Measurements from ENCODE around the gene GATD1.

The GATD1 gene

DNA sequence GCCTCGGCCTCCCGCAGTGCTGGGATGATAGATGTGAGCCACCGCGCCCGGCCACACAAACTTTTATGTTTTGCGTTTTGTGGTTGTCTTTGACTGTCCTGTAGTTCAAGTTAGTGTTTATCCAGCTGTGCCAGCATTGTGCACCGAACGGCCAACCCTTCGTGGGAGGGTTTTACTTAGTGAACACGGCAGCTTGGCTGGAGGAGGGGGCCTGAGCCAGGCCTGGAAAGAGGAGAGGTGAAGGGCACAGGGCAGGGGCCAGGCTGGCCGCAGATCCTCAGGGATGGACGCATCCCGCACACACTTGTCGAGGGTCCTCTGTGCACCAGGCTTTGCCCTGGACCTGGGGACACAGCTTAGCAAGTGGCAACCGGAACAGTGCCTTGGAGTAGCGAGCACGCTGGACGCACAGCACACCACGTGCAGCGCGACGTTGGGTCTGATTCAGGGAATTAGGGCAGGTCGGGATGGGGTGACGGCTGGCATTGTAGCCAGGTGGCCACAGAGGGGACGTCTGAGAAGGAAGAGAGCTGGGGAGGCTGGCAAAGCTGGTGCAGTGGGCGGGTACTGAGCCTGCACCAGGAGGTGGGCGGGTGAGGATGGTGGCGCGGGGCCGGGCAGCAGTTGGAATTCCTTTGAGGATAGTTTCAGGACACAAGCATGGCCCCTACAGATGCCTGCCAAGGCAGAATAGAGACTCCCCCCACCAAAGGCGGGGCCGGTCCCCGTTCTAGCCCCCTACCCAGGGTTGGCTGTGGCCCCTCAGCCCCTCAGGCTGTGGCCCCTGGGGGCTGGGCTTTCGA is 57.9 kb downstream of the GATD1 start:
- TF ChIP-seq, protein P1, sequence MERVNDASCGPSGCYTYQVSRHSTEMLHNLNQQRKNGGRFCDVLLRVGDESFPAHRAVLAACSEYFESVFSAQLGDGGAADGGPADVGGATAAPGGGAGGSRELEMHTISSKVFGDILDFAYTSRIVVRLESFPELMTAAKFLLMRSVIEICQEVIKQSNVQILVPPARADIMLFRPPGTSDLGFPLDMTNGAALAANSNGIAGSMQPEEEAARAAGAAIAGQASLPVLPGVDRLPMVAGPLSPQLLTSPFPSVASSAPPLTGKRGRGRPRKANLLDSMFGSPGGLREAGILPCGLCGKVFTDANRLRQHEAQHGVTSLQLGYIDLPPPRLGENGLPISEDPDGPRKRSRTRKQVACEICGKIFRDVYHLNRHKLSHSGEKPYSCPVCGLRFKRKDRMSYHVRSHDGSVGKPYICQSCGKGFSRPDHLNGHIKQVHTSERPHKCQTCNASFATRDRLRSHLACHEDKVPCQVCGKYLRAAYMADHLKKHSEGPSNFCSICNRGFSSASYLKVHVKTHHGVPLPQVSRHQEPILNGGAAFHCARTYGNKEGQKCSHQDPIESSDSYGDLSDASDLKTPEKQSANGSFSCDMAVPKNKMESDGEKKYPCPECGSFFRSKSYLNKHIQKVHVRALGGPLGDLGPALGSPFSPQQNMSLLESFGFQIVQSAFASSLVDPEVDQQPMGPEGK (CRISPR knock-in tag; IDR thresholded peaks at IDR 0.05; ENCODE audit: borderline replicate concordance): no peak
- TF ChIP-seq ZFP30 (CRISPR knock-in tag; IDR thresholded peaks at IDR 0.05): no peak
- TF ChIP-seq ZNF70 (CRISPR knock-in tag; IDR thresholded peaks at IDR 0.05): no peak
- TF ChIP-seq, protein P2, sequence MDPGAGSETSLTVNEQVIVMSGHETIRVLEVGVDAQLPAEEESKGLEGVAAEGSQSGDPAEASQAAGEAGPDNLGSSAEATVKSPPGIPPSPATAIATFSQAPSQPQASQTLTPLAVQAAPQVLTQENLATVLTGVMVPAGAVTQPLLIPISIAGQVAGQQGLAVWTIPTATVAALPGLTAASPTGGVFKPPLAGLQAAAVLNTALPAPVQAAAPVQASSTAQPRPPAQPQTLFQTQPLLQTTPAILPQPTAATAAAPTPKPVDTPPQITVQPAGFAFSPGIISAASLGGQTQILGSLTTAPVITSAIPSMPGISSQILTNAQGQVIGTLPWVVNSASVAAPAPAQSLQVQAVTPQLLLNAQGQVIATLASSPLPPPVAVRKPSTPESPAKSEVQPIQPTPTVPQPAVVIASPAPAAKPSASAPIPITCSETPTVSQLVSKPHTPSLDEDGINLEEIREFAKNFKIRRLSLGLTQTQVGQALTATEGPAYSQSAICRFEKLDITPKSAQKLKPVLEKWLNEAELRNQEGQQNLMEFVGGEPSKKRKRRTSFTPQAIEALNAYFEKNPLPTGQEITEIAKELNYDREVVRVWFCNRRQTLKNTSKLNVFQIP (CRISPR knock-in tag; IDR thresholded peaks at IDR 0.05; ENCODE audit: borderline replicate concordance, low read depth): no peak
- no peak for TF ChIP-seq CSDC2 (CRISPR knock-in tag; IDR thresholded peaks at IDR 0.05)
- TF ChIP-seq, protein P3, sequence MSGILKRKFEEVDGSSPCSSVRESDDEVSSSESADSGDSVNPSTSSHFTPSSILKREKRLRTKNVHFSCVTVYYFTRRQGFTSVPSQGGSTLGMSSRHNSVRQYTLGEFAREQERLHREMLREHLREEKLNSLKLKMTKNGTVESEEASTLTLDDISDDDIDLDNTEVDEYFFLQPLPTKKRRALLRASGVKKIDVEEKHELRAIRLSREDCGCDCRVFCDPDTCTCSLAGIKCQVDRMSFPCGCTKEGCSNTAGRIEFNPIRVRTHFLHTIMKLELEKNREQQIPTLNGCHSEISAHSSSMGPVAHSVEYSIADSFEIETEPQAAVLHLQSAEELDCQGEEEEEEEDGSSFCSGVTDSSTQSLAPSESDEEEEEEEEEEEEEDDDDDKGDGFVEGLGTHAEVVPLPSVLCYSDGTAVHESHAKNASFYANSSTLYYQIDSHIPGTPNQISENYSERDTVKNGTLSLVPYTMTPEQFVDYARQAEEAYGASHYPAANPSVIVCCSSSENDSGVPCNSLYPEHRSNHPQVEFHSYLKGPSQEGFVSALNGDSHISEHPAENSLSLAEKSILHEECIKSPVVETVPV (CRISPR knock-in tag; IDR thresholded peaks at IDR 0.05): no peak
- no peak for TF ChIP-seq OSR1 (CRISPR knock-in tag; IDR thresholded peaks at IDR 0.05)
- TF ChIP-seq, protein P4, sequence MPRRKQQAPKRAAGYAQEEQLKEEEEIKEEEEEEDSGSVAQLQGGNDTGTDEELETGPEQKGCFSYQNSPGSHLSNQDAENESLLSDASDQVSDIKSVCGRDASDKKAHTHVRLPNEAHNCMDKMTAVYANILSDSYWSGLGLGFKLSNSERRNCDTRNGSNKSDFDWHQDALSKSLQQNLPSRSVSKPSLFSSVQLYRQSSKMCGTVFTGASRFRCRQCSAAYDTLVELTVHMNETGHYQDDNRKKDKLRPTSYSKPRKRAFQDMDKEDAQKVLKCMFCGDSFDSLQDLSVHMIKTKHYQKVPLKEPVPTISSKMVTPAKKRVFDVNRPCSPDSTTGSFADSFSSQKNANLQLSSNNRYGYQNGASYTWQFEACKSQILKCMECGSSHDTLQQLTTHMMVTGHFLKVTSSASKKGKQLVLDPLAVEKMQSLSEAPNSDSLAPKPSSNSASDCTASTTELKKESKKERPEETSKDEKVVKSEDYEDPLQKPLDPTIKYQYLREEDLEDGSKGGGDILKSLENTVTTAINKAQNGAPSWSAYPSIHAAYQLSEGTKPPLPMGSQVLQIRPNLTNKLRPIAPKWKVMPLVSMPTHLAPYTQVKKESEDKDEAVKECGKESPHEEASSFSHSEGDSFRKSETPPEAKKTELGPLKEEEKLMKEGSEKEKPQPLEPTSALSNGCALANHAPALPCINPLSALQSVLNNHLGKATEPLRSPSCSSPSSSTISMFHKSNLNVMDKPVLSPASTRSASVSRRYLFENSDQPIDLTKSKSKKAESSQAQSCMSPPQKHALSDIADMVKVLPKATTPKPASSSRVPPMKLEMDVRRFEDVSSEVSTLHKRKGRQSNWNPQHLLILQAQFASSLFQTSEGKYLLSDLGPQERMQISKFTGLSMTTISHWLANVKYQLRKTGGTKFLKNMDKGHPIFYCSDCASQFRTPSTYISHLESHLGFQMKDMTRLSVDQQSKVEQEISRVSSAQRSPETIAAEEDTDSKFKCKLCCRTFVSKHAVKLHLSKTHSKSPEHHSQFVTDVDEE (CRISPR knock-in tag; IDR thresholded peaks at IDR 0.05): no peak
- no peak for TF ChIP-seq ZNF565 (CRISPR knock-in tag; conservative IDR thresholded peaks at IDR 0.05; ENCODE audit: low read depth)
- TF ChIP-seq ZC3H10 (CRISPR knock-in tag; IDR thresholded peaks at IDR 0.05): no peak
- TF ChIP-seq, protein P5, sequence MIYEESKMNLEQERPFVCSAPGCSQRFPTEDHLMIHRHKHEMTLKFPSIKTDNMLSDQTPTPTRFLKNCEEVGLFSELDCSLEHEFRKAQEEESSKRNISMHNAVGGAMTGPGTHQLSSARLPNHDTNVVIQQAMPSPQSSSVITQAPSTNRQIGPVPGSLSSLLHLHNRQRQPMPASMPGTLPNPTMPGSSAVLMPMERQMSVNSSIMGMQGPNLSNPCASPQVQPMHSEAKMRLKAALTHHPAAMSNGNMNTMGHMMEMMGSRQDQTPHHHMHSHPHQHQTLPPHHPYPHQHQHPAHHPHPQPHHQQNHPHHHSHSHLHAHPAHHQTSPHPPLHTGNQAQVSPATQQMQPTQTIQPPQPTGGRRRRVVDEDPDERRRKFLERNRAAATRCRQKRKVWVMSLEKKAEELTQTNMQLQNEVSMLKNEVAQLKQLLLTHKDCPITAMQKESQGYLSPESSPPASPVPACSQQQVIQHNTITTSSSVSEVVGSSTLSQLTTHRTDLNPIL (CRISPR knock-in tag; IDR thresholded peaks at IDR 0.05; ENCODE audit: low read depth): no peak
- TF ChIP-seq PPARA (CRISPR knock-in tag; IDR thresholded peaks at IDR 0.05; ENCODE audit: borderline replicate concordance): no peak
- no peak for TF ChIP-seq ARNTL (CRISPR knock-in tag; IDR thresholded peaks at IDR 0.05; ENCODE audit: borderline replicate concordance, low read depth)
- TF ChIP-seq ZNF8 (CRISPR knock-in tag; IDR thresholded peaks at IDR 0.05): no peak
- TF ChIP-seq ESRRG (CRISPR knock-in tag; IDR thresholded peaks at IDR 0.05): no peak
- TF ChIP-seq SNAI2 (CRISPR knock-in tag; IDR thresholded peaks at IDR 0.05): no peak
- TF ChIP-seq RARB (CRISPR knock-in tag; IDR thresholded peaks at IDR 0.05): no peak
- ATAC-seq: no peak; the same call in 2 of the 3 replicates

Measured in SK-N-SH treated with all-trans-retinoic acid at 6 μM for 48 hours (cell line).